ENCODE measurements around the gene SAP130.

SAP130 gene

DNA sequence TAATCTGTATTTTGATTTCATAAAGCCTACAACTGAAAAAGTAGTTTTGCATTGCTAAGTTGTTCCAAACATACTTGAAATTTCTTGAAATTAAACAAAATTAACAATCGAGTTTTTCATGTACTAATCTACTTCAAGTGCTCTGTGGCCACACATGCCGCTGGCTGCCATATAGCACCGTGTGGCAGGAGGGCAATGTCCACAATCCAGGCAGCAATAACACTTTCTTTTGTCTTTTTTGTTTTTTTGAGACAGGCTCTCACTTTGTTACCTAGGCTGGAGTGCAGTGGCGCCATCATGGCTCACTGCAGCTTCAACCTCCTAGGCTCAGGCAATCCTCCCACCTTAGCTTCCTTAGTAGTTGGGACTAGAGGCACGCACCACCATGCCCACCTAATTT, 36.1 kb downstream of the SAP130 start:
- no peak overlapping the region for H3K4me3 ChIP-seq (replicated peaks; ENCODE audit: low read depth, low read length)
- TF ChIP-seq, protein P1, sequence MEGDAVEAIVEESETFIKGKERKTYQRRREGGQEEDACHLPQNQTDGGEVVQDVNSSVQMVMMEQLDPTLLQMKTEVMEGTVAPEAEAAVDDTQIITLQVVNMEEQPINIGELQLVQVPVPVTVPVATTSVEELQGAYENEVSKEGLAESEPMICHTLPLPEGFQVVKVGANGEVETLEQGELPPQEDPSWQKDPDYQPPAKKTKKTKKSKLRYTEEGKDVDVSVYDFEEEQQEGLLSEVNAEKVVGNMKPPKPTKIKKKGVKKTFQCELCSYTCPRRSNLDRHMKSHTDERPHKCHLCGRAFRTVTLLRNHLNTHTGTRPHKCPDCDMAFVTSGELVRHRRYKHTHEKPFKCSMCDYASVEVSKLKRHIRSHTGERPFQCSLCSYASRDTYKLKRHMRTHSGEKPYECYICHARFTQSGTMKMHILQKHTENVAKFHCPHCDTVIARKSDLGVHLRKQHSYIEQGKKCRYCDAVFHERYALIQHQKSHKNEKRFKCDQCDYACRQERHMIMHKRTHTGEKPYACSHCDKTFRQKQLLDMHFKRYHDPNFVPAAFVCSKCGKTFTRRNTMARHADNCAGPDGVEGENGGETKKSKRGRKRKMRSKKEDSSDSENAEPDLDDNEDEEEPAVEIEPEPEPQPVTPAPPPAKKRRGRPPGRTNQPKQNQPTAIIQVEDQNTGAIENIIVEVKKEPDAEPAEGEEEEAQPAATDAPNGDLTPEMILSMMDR (IDR thresholded peaks at IDR 0.05; ENCODE audit: low read depth, low read length, missing control alignments) = no peak
- no peak for DNase-seq (ENCODE audit: extremely low read depth, low read depth)

DNA sequence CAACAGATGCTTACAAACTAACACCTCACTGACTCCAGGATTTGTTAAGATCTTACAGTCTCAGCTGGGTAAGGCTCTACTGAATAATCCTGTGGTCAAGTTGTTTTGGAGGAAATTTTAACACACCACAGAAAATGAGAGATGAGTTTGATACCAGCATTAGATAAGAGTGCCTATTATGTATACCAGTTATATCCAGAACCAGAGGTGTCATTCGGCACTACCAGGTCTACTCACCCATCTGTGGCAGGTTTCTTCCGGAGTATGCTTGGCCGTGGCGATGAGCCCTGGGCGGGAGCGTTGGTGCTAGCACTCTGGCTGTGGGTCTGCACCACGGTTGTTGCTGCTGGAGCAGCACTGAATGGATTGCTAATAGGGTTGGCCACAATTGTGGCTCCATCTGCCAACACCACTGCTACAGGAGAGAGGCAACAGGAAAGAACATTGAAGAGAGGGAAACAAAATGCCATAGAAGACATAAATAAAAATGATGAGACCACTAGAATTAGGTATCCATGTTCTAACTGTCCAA, 41.2 kb downstream of the SAP130 start:
- TF ChIP-seq, protein P1 (IDR thresholded peaks at IDR 0.05; ENCODE audit: low read depth, low read length, missing control alignments) = no peak
- no peak for DNase-seq (ENCODE audit: extremely low read depth, low read depth)
- no peak overlapping the region for H3K4me3 ChIP-seq (replicated peaks; ENCODE audit: low read depth, low read length)

DNA sequence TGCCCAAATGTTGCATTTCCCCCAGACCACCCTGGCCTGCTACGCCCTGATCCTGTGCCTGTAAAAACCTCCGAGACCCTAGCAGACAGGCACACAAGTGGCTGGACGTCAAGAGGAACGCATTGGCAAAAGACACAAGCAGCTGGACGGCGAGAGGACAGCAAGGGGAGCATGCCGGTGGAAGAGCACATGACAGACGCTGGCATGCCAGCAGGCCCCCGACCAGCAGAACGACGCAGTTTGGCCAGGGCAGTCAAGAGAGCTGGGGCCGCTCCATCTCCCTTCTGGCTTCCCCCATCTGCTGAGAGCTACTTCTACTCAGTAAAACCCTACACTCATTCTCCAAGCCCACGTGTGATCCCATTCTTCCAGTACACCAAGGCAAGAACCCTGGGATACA, 42.1 kb downstream of the SAP130 start:
- no peak overlapping the region for H3K4me3 ChIP-seq (replicated peaks; ENCODE audit: low read depth, low read length)
- no peak for DNase-seq (ENCODE audit: extremely low read depth, low read depth)
- TF ChIP-seq, protein P1 (IDR thresholded peaks at IDR 0.05; ENCODE audit: low read depth, low read length, missing control alignments) = no peak

DNA sequence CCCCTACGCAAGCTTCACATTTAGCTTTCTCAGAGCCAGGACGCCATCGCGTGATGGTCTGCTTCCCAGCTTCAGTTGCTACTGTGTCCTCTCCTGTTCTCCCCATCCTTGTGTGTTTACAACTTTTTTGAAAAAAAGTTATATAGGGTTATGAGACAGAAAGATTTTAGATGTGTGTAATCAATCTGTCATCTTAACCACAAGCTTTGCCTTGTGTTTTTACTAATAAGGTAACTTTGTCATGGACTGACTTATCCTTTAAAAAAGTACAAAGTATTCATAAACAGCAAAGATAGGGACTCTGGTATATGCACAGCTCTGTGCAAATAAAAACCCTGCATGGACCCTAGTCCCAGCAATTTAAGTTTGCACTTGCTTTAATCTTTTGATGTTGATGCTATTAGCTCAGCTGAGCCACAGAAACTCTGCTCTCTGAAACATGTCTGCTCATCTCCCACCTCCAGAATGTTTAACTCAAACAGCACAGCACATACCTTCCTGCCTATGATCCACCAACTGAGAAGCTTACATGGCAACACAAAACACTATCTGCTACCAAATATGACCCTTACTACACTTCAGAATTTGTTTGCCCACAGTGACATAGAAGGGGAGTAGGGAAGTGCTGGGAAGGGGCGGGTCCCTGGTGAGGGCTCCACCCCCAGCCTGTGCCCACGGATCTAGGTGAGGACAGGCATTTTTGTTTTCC, 42.7 kb downstream of the SAP130 start:
- TF ChIP-seq, protein P1 (IDR thresholded peaks at IDR 0.05; ENCODE audit: low read depth, low read length, missing control alignments) = no peak
- no peak for DNase-seq (ENCODE audit: extremely low read depth, low read depth)
- H3K4me3 ChIP-seq (replicated peaks; ENCODE audit: low read depth, low read length) = no peak overlapping the region

DNA sequence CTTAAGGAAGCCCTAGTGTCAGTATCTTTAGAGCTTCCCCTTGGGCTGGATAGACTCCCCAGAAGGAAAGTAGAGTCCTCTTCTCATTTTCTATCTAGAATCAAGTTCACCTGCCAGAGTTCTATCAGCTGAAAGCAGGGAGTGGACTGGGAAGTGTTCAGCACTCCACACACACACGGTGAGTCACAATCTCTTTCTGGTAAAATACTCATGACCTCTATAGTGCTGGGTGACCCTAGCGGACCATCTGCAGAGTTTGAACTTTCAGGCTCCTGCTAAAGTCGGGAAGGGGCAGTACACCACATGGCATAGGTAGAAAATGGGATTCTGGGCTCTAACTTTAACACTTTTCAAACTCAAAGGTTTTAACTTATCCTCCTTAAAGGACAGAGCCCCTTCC, 43.3 kb downstream of the SAP130 start:
- TF ChIP-seq, protein P1 (IDR thresholded peaks at IDR 0.05; ENCODE audit: low read depth, low read length, missing control alignments) = no peak
- no peak for DNase-seq (ENCODE audit: extremely low read depth, low read depth)
- H3K4me3 ChIP-seq (replicated peaks; ENCODE audit: low read depth, low read length) = no peak overlapping the region

DNA sequence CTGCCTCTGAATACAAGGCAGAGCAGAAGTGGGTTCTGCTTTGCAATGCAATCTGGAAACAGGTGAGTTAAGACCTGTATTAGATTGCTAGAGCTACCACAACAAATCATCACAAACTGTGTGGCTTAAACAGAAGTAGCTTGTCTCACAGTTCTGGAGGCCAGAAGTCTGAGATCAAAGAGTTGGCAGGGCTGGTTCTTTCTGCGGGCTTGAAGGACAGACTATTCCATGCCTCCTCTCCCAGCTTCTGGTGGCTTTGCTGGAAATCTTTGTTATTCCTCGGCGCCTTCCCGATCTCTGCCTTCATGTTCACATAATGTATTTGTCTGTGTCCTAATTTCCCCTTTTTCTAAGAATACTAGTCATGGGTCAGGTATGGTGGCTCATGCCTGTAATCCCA, 58.4 kb downstream of the SAP130 start:
- TF ChIP-seq, protein P1 (IDR thresholded peaks at IDR 0.05; ENCODE audit: low read depth, low read length, missing control alignments) = no peak
- no peak for DNase-seq (ENCODE audit: extremely low read depth, low read depth)
- H3K4me3 ChIP-seq (replicated peaks; ENCODE audit: low read depth, low read length) = no peak overlapping the region

Measured in HFF-Myc (cell line).